Breast epithelium (tissue), 3 donors: ENCODE measurements around the gene ADCY5.

Source experiments
- POLR2AphosphoS5 ChIP-seq, 3 donors: sonication (generic); formaldehyde crosslinking; IDR thresholded peaks; one replicate each; pipeline ENCODE4 v1.6.1; 2017; ENCODE audit warnings: antibody characterized with exemption in 3 of 3
- TF ChIP-seq, protein P1 (sequence below), 3 donors: fragments of 450-650 bp; IDR thresholded peaks; one replicate each; pipeline ENCODE4 v1.5.1; 2016 to 2017; ENCODE audit warnings: antibody characterized with exemption in 3 of 3, mild to moderate bottlenecking in 3 of 3, moderate library complexity in 3 of 3

DNA sequence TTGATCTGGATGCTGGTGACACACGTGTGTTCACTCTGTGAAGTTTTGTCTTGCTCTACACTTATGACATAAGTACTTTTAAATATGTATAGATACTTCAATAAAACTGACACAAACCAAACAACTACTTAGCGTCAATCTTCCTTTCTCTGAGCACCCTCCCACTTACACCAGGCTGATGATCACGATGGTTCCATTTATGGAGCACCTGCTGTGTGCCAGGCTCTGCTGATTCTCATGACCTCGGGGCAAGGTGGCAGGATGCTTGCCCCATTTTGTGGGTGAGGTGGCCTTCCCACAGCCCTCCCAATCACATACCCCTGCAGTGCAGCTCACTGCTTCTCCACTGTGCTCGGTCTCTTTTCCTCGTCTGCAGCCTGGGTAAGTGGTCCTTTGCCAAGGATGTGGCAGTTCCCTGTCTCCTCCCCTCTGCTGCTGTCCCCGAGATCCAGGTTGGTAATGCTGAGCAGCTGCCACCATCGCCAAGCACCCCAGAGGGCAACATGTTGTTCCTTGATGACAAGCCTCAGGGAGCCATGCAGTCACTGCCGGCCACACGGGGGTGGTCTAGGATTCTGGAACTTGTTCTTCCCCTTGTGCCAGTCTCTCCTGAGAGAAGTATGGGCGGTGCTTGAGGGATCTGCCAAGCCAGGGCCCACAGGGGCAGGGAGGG is 20.6 kb upstream of the ADCY5 start:
- no peak for TF ChIP-seq POLR2AphosphoS5 (IDR thresholded peaks at IDR 0.05)
- TF ChIP-seq, protein P1, sequence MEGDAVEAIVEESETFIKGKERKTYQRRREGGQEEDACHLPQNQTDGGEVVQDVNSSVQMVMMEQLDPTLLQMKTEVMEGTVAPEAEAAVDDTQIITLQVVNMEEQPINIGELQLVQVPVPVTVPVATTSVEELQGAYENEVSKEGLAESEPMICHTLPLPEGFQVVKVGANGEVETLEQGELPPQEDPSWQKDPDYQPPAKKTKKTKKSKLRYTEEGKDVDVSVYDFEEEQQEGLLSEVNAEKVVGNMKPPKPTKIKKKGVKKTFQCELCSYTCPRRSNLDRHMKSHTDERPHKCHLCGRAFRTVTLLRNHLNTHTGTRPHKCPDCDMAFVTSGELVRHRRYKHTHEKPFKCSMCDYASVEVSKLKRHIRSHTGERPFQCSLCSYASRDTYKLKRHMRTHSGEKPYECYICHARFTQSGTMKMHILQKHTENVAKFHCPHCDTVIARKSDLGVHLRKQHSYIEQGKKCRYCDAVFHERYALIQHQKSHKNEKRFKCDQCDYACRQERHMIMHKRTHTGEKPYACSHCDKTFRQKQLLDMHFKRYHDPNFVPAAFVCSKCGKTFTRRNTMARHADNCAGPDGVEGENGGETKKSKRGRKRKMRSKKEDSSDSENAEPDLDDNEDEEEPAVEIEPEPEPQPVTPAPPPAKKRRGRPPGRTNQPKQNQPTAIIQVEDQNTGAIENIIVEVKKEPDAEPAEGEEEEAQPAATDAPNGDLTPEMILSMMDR (IDR thresholded peaks at IDR 0.05) = no peak
